ENCODE measurements around the gene MYBPHL.
A peak's percentile ranks its signal among the peaks of the same experiment; 100 is the strongest.

MYBPHL gene

DNA sequence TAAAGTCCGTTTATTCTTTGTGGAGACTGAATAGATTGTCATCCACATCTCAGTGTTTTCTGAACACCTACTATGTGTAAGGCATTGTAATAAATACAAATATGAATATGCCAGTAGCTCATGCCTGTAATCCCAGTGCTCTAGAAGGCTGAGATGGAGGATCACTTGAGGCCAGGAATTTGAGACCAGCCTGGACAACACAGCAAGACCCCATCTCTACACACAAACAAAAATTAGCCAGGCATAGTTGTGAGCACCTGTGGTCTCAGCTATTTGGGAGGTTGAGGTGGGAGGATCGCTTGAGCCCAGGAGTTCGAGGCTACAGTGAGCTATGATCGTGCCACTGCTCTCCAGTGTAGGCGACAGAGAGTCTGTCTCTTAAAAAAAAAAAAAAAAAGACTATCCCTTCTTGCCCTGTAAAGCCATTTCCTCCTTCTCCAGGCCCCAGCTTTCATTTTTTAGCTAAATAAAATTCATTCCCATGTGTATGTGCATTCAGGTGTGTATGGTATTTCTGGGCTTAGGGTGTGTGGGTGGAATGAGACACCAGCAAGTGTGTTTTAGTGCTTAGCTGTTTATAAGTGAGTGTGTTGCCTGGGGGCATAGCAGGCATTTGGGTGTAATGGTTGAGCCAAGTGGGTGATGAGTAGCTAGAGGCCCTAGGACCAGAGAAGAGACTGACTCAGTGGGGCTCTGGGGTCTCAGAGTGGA lies 49.7 kb downstream of the MYBPHL start:
- Mint-ChIP-seq H3K9me3 (ENCODE audit: low read depth) (no peaks in the 10 kb centered on the region), H3K36me3 (no peaks in the 10 kb centered on the region), H3K4me3 (no peak overlapping the region)

DNA sequence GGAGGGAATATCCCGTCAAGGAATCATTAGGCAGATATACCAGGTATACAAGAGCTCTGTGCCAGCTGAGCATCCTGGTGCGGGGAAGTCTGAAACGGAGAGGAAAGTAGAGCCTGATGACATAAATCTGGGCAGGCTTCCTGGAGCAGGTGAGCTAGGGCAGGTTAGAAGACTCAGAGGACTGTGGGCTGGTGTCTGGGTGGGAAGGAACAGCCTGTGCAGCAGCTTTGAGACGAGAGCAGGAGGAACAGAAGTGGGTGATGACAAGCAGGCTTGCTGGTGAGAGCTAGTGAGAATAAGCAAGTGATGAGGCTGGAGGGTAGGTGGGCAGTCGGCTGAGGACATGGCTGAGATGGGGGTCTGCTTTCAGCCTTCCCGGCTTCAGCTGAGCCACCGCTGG lies 50.7 kb downstream of the MYBPHL start:
- H3K4me3 Mint-ChIP-seq = no peak overlapping the region
- no peaks in the 10 kb centered on the region for H3K36me3 Mint-ChIP-seq
- H3K27me3 Mint-ChIP-seq = no peaks in the 10 kb centered on the region
- H3K4me1 Mint-ChIP-seq (ENCODE audit: low read depth) = peaks cover 9% of the 10 kb centered on the region
- H3K9me3 Mint-ChIP-seq (ENCODE audit: low read depth) = no peaks in the 10 kb centered on the region
- H3K27ac Mint-ChIP-seq = no peak overlapping the region

More for the DNA sequence above, 49.7 kb downstream of the MYBPHL start:
- Mint-ChIP-seq H3K27ac (no peak overlapping the region), H3K4me1 (ENCODE audit: low read depth) (peaks cover 9% of the 10 kb centered on the region), H3K27me3 (no peaks in the 10 kb centered on the region)

DNA sequence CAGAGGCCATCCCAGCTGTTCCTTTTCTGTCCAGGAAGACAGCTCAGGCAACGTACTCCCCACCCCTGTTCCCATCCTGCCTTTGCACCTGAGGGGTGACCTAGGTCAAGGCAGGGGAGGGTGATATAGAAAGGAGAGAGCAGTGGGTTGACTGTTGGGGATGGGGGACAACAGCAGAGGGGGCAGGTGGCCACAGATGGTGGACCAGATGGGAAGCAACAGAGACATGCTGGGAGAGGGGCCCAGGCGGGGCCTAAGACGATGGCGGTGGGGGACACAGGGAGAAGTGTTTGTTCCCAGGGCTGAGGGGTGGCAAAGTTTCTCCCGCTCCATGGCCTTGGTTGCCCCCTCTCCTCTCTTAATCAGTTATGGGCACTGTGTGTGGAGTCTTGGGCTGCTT lies 51.1 kb downstream of the MYBPHL start:
- Mint-ChIP-seq H3K27me3 (no peaks in the 10 kb centered on the region), H3K4me1 (ENCODE audit: low read depth) (peaks cover 10% of the 10 kb centered on the region), H3K27ac (no peak overlapping the region), H3K9me3 (ENCODE audit: low read depth) (no peaks in the 10 kb centered on the region), H3K36me3 (no peaks in the 10 kb centered on the region), H3K4me3 (no peak overlapping the region)

DNA sequence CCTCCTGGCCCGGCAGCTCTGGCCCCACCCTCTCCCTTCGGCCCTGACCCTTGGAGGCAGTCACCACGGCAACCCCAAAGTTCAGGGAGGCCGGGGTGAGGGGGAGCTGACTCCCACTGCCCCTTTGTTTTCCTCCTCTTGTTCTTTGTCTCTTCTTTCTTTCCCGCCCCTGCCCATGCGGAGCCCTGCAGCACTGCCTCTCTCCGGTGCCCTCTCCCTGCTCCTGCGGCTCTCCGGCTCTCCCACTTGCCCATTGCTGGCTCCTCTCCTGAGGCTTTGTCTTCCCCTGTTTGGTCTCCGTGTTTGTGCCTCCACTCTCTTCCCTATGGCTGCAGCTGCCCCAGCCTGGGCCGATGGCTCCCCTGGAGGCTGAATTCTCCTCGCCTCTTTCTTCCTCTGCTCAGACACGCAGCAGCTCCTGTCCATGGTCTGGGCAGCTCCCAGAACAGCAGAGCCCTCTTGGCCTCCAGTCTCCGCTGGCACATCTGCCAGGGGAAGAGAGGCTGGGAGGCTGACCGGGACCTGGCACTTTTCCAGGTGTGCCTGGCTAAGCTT lies 51.6 kb downstream of the MYBPHL start:
- Mint-ChIP-seq H3K4me3 (no peak overlapping the region), H3K9me3 (ENCODE audit: low read depth) (no peaks in the 10 kb centered on the region), H3K27me3 (no peaks in the 10 kb centered on the region), H3K36me3 (no peaks in the 10 kb centered on the region), H3K4me1 (ENCODE audit: low read depth) (peaks cover 11% of the 10 kb centered on the region), H3K27ac (no peak overlapping the region)

DNA sequence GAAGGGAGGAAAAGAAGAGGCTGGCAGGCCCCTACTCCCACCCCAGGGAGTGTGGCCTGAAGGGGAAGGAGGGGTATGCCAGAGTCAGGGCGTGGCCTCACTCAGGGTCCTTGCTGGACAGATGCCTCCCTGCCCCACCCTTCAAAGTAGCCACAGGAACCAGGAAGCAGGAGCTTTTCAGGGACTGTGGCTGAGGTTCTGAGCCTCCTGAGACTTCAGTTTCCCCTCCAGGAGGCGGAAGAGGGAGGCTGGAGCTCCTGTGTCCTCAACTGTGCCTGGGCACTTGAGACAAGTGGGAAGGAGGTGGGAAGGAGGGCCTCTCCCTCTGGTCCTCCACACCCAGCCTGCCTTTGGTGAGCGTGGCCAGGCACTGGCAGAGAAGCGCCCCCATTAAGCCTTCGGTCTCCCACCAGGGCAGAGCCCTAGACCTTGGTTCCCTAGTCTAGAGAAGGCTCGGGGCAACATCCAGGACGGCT lies 52.2 kb downstream of the MYBPHL start:
- no peaks in the 10 kb centered on the region for H3K27me3 Mint-ChIP-seq
- H3K36me3 Mint-ChIP-seq = no peaks in the 10 kb centered on the region
- no peak overlapping the region for H3K27ac Mint-ChIP-seq
- peaks cover 11% of the 10 kb centered on the region for H3K4me1 Mint-ChIP-seq (ENCODE audit: low read depth)
- H3K9me3 Mint-ChIP-seq (ENCODE audit: low read depth) = no peaks in the 10 kb centered on the region
- no peak overlapping the region for H3K4me3 Mint-ChIP-seq

DNA sequence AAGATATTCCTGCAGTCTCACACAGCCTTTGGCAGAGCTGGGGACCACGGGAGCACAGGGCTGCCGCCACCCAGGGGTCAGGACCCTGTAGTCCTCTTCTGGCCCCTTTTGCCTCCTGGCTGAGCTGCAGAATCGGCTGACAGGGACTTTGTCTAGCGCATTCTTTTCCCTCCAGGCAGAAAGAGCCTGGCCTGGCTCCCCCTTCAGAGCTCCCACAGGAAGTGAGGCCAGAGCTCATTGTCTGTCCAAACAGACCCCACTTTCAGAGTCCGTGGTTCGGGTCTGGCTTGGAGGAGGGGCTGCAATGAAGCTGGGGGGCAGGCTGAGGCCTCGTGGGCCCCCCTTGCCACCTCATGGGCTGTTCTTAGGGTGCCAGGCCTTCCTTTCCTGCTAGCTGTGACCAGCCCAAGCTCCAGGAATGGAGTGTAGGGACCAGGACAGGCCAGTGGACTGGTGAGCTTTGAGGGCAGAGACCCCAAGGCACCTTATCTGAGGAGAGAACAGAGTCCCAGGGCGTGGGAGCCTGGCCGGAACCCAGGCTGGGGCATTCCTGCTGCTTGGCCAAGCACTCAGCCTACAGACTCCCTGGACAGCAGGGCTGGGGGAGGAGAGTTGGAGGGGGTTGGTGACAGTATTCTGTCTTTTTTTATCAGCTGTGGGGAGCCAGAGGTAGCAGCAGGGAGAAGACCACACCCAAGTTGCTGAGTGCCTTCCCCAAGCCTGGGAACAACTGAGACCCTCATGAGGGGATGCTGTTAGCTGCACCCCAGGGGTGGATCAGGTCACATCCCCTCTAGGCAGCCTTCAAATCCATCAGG lies 52.8 kb downstream of the MYBPHL start:
- no peaks in the 10 kb centered on the region for H3K36me3 Mint-ChIP-seq
- no peaks in the 10 kb centered on the region for H3K9me3 Mint-ChIP-seq (ENCODE audit: low read depth)
- H3K4me1 Mint-ChIP-seq (ENCODE audit: low read depth) = peaks cover 14% of the 10 kb centered on the region
- H3K4me3 Mint-ChIP-seq = no peak overlapping the region
- no peaks in the 10 kb centered on the region for H3K27me3 Mint-ChIP-seq
- H3K27ac Mint-ChIP-seq = no peak overlapping the region

DNA sequence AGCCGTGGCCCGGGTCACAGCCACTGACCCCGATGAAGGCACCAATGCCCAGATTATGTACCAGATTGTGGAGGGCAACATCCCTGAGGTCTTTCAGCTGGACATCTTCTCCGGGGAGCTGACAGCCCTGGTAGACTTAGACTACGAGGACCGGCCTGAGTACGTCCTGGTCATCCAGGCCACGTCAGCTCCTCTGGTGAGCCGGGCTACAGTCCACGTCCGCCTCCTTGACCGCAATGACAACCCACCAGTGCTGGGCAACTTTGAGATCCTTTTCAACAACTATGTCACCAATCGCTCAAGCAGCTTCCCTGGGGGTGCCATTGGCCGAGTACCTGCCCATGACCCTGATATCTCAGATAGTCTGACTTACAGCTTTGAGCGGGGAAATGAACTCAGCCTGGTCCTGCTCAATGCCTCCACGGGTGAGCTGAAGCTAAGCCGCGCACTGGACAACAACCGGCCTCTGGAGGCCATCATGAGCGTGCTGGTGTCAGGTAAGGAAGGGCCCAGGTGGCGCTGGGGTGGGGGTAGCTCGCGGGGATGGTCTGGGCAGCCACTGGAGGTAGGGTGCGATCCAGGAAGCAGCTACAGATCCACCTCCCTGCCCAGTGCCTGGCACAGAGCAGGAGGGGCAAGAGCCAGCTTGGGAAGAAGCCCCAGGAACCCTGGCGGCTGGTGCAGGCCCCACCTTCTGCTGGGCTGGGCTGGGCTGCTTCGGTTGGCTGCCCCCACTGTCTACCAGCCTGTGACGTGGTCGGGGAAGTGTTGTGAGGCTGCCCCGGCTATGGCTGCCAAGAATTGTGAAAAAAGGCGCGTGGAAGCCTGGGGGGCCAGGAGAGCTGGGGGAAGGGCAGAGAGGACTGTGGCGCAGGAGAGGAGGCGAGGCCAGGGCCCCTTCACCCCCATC lies 53.7 kb downstream of the MYBPHL start:
- Mint-ChIP-seq H3K4me3 (no peak overlapping the region), H3K4me1 (ENCODE audit: low read depth) (peaks cover 14% of the 10 kb centered on the region), H3K9me3 (ENCODE audit: low read depth) (no peaks in the 10 kb centered on the region), H3K27ac (no peak overlapping the region), H3K36me3 (no peaks in the 10 kb centered on the region), H3K27me3 (no peaks in the 10 kb centered on the region)

DNA sequence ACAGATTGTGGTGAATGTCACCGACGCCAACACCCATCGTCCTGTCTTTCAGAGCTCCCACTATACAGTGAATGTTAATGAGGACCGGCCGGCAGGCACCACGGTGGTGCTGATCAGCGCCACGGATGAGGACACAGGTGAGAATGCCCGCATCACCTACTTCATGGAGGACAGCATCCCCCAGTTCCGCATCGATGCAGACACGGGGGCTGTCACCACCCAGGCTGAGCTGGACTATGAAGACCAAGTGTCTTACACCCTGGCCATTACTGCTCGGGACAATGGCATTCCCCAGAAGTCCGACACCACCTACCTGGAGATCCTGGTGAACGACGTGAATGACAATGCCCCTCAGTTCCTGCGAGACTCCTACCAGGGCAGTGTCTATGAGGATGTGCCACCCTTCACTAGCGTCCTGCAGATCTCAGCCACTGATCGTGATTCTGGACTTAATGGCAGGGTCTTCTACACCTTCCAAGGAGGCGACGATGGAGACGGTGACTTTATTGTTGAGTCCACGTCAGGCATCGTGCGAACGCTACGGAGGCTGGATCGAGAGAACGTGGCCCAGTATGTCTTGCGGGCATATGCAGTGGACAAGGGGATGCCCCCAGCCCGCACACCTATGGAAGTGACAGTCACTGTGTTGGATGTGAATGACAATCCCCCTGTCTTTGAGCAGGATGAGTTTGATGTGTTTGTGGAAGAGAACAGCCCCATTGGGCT lies 54.5 kb downstream of the MYBPHL start:
- Mint-ChIP-seq H3K4me3 (no peak overlapping the region), H3K36me3 (no peaks in the 10 kb centered on the region), H3K9me3 (ENCODE audit: low read depth) (no peaks in the 10 kb centered on the region), H3K4me1 (ENCODE audit: low read depth) (peaks cover 14% of the 10 kb centered on the region), H3K27me3 (no peaks in the 10 kb centered on the region), H3K27ac (no peak overlapping the region)

DNA sequence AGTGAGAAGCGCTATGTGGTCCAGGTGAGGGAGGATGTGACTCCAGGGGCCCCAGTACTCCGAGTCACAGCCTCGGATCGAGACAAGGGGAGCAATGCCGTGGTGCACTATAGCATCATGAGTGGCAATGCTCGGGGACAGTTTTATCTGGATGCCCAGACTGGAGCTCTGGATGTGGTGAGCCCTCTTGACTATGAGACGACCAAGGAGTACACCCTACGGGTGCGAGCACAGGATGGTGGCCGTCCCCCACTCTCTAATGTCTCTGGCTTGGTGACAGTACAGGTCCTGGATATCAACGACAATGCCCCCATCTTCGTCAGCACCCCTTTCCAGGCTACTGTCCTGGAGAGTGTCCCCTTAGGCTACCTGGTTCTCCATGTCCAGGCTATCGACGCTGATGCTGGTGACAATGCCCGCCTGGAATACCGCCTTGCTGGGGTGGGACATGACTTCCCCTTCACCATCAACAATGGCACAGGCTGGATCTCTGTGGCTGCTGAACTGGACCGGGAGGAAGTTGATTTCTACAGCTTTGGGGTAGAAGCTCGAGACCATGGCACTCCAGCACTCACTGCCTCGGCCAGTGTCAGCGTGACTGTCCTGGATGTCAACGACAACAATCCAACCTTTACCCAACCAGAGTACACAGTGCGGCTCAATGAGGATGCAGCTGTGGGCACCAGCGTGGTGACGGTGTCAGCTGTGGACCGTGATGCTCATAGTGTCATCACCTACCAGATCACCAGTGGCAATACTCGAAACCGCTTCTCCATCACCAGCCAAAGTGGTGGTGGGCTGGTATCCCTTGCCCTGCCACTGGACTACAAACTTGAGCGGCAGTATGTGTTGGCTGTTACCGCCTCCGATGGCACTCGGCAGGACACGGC lies 55.3 kb downstream of the MYBPHL start:
- H3K27ac Mint-ChIP-seq = no peak overlapping the region
- no peaks in the 10 kb centered on the region for H3K27me3 Mint-ChIP-seq
- H3K4me3 Mint-ChIP-seq = peak overlapping the region; percentile 40
- peaks cover 14% of the 10 kb centered on the region for H3K4me1 Mint-ChIP-seq (ENCODE audit: low read depth)
- no peaks in the 10 kb centered on the region for H3K9me3 Mint-ChIP-seq (ENCODE audit: low read depth)
- no peaks in the 10 kb centered on the region for H3K36me3 Mint-ChIP-seq

DNA sequence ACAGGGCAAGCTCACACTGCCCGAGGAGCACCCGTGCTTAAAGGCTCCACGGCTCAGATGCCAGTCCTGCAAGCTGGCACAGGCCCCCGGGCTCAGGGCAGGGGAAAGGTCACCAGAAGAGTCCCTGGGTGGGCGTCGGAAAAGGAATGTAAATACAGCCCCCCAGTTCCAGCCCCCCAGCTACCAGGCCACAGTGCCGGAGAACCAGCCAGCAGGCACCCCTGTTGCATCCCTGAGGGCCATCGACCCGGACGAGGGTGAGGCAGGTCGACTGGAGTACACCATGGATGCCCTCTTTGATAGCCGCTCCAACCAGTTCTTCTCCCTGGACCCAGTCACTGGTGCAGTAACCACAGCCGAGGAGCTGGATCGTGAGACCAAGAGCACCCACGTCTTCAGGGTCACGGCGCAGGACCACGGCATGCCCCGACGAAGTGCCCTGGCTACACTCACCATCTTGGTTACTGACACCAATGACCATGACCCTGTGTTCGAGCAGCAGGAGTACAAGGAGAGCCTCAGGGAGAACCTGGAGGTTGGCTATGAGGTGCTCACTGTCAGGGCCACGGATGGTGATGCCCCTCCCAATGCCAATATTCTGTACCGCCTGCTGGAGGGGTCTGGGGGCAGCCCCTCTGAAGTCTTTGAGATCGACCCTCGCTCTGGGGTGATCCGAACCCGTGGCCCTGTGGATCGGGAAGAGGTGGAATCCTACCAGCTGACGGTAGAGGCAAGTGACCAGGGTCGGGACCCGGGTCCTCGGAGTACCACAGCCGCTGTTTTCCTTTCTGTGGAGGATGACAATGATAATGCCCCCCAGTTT lies 56.1 kb downstream of the MYBPHL start:
- H3K27ac Mint-ChIP-seq = no peak overlapping the region
- H3K36me3 Mint-ChIP-seq = no peaks in the 10 kb centered on the region
- H3K4me3 Mint-ChIP-seq = peak overlapping the region; percentile 61
- peaks cover 14% of the 10 kb centered on the region for H3K4me1 Mint-ChIP-seq (ENCODE audit: low read depth)
- no peaks in the 10 kb centered on the region for H3K9me3 Mint-ChIP-seq (ENCODE audit: low read depth)
- H3K27me3 Mint-ChIP-seq = no peaks in the 10 kb centered on the region

DNA sequence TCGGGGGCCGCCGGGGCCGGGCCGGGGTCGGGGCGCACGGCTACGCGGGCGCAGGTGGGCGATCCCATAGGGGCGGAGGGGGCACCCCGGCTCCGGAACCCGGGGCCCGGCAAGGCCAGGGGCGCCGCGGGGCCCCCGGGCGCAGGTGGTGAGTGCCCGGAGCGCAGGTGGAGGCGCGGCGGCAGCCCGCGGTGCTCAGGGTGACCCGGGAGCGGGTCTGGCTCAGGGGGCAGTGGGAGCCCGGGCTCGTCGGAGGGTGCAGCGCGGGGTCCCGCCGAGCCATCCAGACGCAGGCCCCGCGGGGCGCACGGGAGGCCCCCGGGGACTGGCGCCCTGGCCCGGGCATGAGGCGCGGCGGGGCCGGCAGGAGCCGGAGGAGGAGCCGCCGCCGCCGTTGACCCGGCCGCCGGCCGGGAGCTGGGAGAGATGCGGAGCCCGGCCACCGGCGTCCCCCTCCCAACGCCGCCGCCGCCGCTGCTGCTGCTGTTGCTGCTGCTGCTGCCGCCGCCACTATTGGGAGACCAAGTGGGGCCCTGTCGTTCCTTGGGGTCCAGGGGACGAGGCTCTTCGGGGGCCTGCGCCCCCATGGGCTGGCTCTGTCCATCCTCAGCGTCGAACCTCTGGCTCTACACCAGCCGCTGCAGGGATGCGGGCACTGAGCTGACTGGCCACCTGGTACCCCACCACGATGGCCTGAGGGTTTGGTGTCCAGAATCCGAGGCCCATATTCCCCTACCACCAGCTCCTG lies 57.0 kb downstream of the MYBPHL start:
- Mint-ChIP-seq H3K4me3 (peak overlapping the region; percentile 71), H3K36me3 (no peaks in the 10 kb centered on the region), H3K4me1 (ENCODE audit: low read depth) (peaks cover 12% of the 10 kb centered on the region), H3K9me3 (ENCODE audit: low read depth) (no peaks in the 10 kb centered on the region), H3K27me3 (no peaks in the 10 kb centered on the region), H3K27ac (no peak overlapping the region)

All from activated naive CD8-positive, alpha-beta T cell (primary cell).